SU-DHL-6 (cell line): ENCODE data around the gene FCHSD2.

Source experiments
- H2AFZ ChIP-seq: fragments of 200-600 bp; sonication (generic); 2 replicates; pipeline ENCODE4 v1.6.1; 2014; ENCODE audit warnings: low read depth, mild to moderate bottlenecking, moderate library complexity, mixed read lengths, antibody characterized with exemption, low read length; ENCODE audit not compliant: severe bottlenecking
- H3F3A ChIP-seq: fragments of 200-600 bp; shearing (Covaris generic); 2 replicates; pipeline ENCODE4 v1.6.0; 2016; ENCODE audit warnings: antibody characterized with exemption, mild to moderate bottlenecking; ENCODE audit not compliant: insufficient read depth
- H3K27ac ChIP-seq: fragments of 200-600 bp; sonication (generic); 2 replicates; pipeline ENCODE4 v1.5.1; 2016; ENCODE audit warnings: low read depth, mild to moderate bottlenecking, low read length, moderate library complexity, mixed read lengths
- H3K27me3 ChIP-seq: fragments of 200-600 bp; sonication (generic), shearing (Covaris generic); 2 replicates; pipeline ENCODE4 v1.6.0; 2014; ENCODE audit warnings: mild to moderate bottlenecking, low read length
- H3K36me3 ChIP-seq: fragments of 200-600 bp; sonication (generic); 2 replicates; pipeline ENCODE4 v1.6.1; 2014; ENCODE audit warnings: mild to moderate bottlenecking, low read length, mixed read lengths
- H3K4me2 ChIP-seq: fragments of 300-600, 200-600 bp; shearing (Covaris generic), sonication (generic); 2 replicates; pipeline ENCODE4 v1.6.0; 2014; ENCODE audit warnings: low read length, low read depth, mild to moderate bottlenecking; ENCODE audit not compliant: poor library complexity, severe bottlenecking
- H3K4me3 ChIP-seq: fragments of 200-600 bp; sonication (generic); 2 replicates; pipeline ENCODE4 v1.5.1; 2014; ENCODE audit warnings: antibody characterized with exemption, low read length, mild to moderate bottlenecking, mixed read lengths; ENCODE audit not compliant: insufficient read depth, poor library complexity, severe bottlenecking
- H3K79me2 ChIP-seq: fragments of 200-600 bp; sonication (generic); 2 replicates; pipeline ENCODE4 v1.6.1; 2014; ENCODE audit warnings: mild to moderate bottlenecking, low read length, moderate library complexity; ENCODE audit not compliant: insufficient read depth
- H3K9ac ChIP-seq: fragments of 200-600 bp; sonication (generic); 2 replicates; pipeline ENCODE4 v1.7.0; 2014; ENCODE audit warnings: mild to moderate bottlenecking, low read length
- H3K9me2 ChIP-seq: fragments of 200-600 bp; sonication (generic); replicated peaks from 2 replicates; pipeline ENCODE4 v1.6.1; 2014; ENCODE audit warnings: low read length; ENCODE audit not compliant: insufficient read depth
- H3K9me3 ChIP-seq: fragments of 200-600 bp; sonication (generic); 2 replicates; pipeline ENCODE4 v1.6.1; 2014; ENCODE audit warnings: low read length, mixed read lengths; ENCODE audit not compliant: insufficient read depth
- H4K20me1 ChIP-seq: fragments of 200-600 bp; sonication (generic); 2 replicates; pipeline ENCODE4 v1.6.1; 2014; ENCODE audit warnings: low read depth, mild to moderate bottlenecking, antibody characterized with exemption, low read length, moderate library complexity, mixed read lengths
- CTCF ChIP-seq: fragments of 200-600 bp; sonication (generic); IDR thresholded peaks from one replicate; pipeline ENCODE4 v1.5.1; 2017; ENCODE audit warnings: antibody characterized with exemption, mild to moderate bottlenecking, low read length, moderate library complexity; ENCODE audit not compliant: insufficient read depth, poor library complexity, severe bottlenecking
- EZH2phosphoT487 ChIP-seq: fragments of 200-600 bp; sonication (generic), shearing (Covaris generic); conservative IDR thresholded peaks from 2 replicates; pipeline ENCODE4 v1.6.1; 2018; ENCODE audit warnings: mild to moderate bottlenecking, antibody characterized with exemption, low read length, moderate library complexity, mixed read lengths

Gene FCHSD2

GRCh38 chr11:73013021-73013420, 129.1 kb downstream of the FCHSD2 start:
- TF ChIP-seq CTCF = no peak
- no peak for TF ChIP-seq EZH2phosphoT487
- Histone ChIP-seq H3K4me3 (no peak overlapping the region), H3K27me3 (no peaks in the 10 kb centered on the region), H3K9ac (no peak overlapping the region), H3K9me3 (no peaks in the 10 kb centered on the region), H3K27ac (no peak overlapping the region), H3K4me2 (no peak overlapping the region), H3K36me3 (peaks cover 48% of the 10 kb centered on the region), H4K20me1 (no peaks in the 10 kb centered on the region), H3K79me2 (peaks cover 80% of the 10 kb centered on the region), H2AFZ (no peak overlapping the region), H3F3A (peaks cover 14% of the 10 kb centered on the region; the same call in 1 of the 2 replicates), H3K9me2 (no peaks in the 10 kb centered on the region)

- no peak overlapping the region for H2AFZ ChIP-seq
- H4K20me1 ChIP-seq = no peaks in the 10 kb centered on the region
- peaks cover 19% of the 10 kb centered on the region; the same call in 1 of the 2 replicates for H3F3A ChIP-seq
- H3K4me3 ChIP-seq = no peak overlapping the region
- peaks cover 77% of the 10 kb centered on the region for H3K79me2 ChIP-seq
- no peak for TF ChIP-seq CTCF
- no peak for TF ChIP-seq EZH2phosphoT487
- no peak overlapping the region for H3K4me2 ChIP-seq
- no peaks in the 10 kb centered on the region for H3K27me3 ChIP-seq
- H3K27ac ChIP-seq = no peak overlapping the region
- H3K36me3 ChIP-seq = peaks cover 50% of the 10 kb centered on the region
- H3K9me2 ChIP-seq = no peaks in the 10 kb centered on the region
- no peaks in the 10 kb centered on the region for H3K9me3 ChIP-seq
- no peak overlapping the region for H3K9ac ChIP-seq
These were observed 129.8 kb downstream of the FCHSD2 start for GRCh38 chr11:73012121-73012863.

- peaks cover 24% of the 10 kb centered on the region for H3F3A ChIP-seq
- no peaks in the 10 kb centered on the region for H3K9me2 ChIP-seq
- no peak overlapping the region for H3K4me3 ChIP-seq
- no peaks in the 10 kb centered on the region for H3K9me3 ChIP-seq
- peaks cover 54% of the 10 kb centered on the region for H3K36me3 ChIP-seq
- H2AFZ ChIP-seq = no peak overlapping the region
- no peaks in the 10 kb centered on the region for H4K20me1 ChIP-seq
- H3K9ac ChIP-seq = no peak overlapping the region
- no peaks in the 10 kb centered on the region for H3K27me3 ChIP-seq
- TF ChIP-seq CTCF (no peak), EZH2phosphoT487 (no peak)
- H3K79me2 ChIP-seq = peaks cover 77% of the 10 kb centered on the region
- H3K4me2 ChIP-seq = no peak overlapping the region
- H3K27ac ChIP-seq = no peak overlapping the region
These were observed 130.8 kb downstream of the FCHSD2 start for GRCh38 chr11:73011126-73011817.
